ENCODE results near the gene DGKQ.
A peak's percentile ranks its signal among the peaks of the same experiment; 100 is the strongest.
"Not testable (repeated sequence)": the region's sequence is repeated elsewhere in the genome, so short reads cannot be mapped to it uniquely, and the experiment has no call there.

Gene DGKQ

GRCh38 chr4:948101-948935, 25.1 kb downstream of the DGKQ start:
- DNase-seq, result peak; percentile 5

DNA sequence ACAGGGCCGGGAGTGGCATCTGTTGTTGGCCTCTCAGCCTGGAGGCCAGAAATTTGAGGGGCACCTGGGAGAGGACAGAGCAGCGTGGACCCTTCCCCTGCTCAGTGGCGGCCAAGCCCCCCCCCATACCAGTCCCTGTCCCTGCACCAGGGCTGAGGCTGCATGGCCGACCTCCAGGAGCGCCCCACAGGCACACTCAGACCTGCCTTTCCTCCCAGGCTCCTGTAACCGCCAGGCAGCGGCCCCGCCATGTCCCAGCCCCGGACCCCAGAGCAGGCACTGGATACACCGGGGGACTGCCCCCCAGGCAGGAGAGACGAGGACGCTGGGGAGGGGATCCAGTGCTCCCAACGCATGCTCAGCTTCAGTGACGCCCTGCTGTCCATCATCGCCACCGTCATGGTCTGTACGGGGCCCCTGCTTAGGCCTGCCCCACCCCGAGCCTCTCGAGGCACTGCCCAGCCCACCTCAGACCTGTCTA, 25.8 kb downstream of the DGKQ start:
- no peak for DNase-seq

DNA sequence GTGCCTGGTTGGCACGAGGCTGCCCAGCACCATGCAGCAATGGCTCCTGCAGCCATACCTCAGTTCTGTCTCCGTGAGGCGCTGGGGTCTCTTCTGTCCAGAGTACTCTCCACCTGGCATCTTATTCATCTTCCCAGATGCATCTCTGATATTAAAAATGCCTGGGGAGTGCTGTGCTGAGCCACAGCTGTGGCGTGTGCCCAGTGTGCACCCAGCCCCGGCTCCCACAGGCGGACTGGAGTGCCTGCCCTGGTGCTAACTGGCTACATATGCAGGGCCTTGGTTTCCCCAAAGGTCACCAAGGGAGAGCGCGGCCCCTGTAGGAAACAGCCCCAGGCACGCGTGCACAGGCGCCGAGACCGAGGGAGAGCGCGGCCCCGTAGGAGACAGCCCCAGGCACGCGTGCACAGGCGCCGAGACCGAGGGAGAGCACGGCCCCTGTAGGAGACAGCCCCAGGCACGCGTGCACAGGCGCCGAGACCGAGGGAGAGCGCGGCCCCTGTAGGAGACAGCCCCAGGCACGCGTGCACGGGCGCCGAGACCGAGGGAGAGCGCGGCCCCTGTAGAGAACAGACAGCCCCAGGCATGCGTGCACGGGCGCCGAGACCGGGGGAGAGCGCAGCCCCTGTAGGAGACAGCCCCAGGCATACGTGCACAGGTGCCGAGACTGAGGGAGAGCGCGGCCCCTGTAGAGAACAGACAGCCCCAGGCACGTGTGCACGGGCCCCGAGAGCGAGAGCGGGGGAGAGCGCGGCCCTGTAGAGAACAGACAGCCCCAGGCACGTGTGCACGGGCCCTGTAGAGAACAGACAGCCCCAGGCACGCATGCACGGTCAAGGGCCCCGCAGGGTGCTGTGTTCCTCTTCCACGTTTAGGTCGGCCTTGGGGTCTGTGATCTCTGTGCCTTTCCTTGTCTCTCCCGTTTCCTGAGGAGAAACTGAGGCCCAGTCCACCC, 26.6 kb downstream of the DGKQ start:
- DNase-seq, result peak; percentile 52

GRCh38 chr4:946103-946450, 27.3 kb downstream of the DGKQ start:
- DNase-seq, result no peak

DNA sequence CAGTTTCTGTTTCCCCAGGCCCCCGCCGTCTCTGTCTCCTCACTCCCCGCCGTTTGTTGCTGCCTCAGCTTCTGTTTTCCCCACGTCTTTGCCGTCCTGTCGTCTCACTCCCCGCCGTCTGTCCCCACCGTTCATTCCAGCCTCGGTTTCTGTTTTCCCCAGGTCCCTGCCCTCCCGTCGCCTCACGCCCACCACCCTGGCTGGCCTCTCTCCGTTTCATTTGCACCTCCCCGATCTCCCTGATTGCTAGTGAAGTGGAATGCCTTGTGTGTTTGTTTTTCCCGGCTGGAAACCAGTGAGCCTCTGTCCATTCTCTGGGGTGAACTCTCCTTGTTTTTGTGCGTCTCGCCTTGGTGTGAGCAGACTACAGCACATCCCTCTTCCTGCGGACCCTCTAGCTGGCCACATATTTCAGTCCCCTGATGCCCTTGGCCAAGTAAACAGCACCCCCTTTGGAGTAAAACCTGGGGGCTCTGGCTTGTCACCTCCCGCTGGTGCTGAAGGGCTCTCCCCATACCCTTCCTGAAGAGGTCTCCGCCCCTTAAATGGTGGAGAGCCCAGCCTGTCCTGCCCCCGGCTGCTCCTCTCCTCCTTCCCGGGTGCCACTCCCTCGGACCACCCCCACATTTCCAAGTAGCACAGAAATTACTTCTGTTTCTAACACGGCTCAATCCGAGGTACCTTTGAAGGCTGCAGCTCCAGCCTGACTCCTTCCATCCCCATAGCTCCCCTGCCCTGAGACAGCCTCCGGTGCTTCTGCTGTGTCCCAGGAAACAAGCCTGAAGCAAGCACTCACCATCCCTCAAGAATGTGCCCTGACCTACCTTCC, 27.9 kb downstream of the DGKQ start:
- peak; percentile 33 for DNase-seq

- DNase-seq, result not testable (repeated sequence)
Observed at GRCh38 chr4:939508-939907, 33.9 kb downstream of the DGKQ start.

GRCh38 chr4:932713-933070, 40.7 kb downstream of the DGKQ start:
- no peak for DNase-seq

DNA sequence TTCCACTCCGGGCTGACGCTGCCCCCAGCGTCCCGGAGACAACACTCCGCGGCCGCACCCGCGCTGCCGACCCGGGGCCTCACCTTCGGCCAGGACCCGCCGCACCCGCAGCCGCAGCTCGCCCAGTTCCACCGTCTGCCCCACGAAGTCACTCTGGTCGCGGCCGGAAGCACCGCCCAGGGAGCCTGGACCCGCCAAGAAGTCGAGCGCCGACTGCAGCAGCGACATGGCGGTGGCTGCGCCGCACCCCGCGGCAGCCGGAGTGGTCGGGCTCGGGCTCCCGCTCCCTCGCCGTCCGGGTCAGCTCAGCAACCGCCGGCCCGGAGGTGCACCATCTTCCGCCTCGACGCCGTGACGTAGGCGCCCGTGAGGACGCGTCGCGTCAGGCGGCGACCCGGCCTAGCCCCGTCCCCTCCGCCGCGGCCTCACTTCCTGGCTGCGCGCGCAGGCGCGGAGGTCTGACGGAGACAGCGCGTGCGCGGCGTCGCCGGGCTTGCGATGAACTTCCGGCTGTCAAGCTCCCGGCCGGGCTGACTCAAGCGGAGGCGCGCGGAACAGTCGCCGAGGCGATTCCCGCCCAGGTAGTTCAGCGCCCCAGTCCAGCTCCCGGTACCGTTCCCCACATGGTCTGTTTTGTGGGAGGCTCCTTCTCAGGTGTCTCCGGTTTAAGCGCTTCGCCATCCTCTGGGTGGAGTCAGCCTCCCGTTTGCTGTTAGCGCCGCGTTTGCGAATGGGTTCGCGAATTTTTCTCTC, 41.2 kb downstream of the DGKQ start, which contains the start of the genes GAK and TMEM175:
Gene GAK (minus strand): TSS at position 357 of the 753 bp plus-strand sequence. CDS start 129 bp downstream, at position 228.
Gene TMEM175 (plus strand): TSS at position 501 of the 753 bp plus-strand sequence. CDS start 15,280 bp downstream, outside the sequence.
- peak; percentile 98 for DNase-seq

- DNase-seq, result no peak
Observed at GRCh38 chr4:931194-931959, 42.0 kb downstream of the DGKQ start.

- no peak for DNase-seq
Observed at GRCh38 chr4:930827-931193, 42.6 kb downstream of the DGKQ start.

DNA sequence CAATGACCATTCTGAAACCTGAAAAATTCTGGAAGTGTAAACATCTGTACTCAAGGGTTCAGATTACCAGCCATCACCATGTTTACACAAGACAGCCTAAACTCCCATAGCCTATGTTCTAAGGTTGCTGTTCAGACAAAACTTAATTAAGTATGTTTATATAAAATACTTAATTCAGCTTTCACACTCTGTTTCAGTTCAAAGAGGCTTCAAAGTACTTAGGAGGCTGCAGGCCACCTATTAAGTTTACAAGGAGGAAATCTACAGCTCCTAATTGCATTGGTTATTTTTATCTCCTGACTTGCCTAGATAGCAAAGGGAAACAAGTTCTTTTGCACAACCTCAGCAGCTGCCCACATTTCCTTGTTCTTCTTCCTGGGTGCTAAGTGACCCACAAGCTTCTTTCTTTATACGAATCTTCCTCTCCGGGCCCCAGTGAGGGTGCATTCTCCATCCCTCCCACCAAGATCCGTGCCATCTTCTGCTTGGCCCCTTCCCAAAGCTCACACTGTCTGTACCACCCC, 43.3 kb downstream of the DGKQ start:
- DNase-seq, result no peak

GRCh38 chr4:929096-929765, 44.1 kb downstream of the DGKQ start:
- DNase-seq, result no peak

GRCh38 chr4:927566-927965, 45.8 kb downstream of the DGKQ start:
- not testable (repeated sequence) for DNase-seq

GRCh38 chr4:926538-926937, 46.8 kb downstream of the DGKQ start:
- no peak for DNase-seq

DNA sequence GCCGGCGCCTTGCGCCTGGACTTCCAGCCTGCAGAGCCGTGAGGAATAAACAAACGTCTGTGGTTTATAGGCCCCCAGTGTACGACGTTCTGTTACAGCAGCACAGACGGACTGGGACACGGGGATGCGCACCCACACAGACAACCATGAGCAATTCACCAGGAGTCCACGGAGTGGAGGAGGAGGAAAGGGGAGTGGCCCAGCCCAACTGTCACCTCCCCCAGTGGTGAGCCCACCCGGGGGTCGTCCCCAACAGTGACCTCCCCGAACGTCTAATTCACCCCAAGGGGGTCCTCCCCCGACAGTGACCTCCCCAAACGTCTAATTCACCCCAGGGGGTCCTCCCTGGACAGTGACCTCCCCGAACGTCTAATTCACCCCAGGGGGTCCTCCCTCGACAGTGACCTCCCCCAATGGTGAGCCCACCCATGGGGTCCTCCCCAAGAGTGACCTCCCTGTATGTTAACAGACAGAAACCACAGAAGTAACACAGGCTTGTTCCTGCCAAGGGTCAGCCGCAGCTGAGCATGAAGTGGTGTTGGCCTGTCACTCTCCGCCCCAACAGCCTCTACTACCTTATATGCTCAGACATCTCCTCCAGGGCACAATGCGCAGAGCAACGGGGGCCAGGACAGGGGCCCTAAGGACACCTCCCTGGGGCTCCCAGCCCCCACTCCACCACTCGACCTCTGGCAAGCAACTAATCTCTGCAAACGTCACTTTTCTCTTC, 47.4 kb downstream of the DGKQ start:
- DNase-seq, result no peak

DNA sequence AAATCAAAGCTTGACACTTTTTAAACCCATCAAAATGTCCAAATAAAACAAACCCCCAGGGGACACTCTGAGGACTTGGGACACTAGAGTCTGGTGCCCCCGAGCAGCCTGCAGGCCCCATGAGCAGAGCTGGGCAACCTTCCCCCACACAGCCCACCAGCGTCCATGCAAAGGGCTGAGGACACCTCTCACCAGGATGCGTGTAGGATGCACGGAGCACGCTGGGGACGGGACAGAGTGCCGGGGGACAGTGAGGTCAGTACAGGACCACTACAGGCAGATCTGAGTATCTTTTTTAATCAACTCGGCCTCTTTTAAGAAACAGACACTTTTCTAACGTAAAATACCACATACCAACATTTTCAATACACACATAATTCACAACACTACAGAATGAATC, 48.2 kb downstream of the DGKQ start:
- DNase-seq, result no peak

- peak; percentile 1 for DNase-seq
Observed at GRCh38 chr4:924107-925096, 49.0 kb downstream of the DGKQ start.

GRCh38 chr4:921830-922331, 51.5 kb downstream of the DGKQ start:
- DNase-seq, result no peak

All from retina (tissue), 1 donor.